Muscle of leg (tissue), 11 donors: ENCODE results near the gene TNFAIP8. TPM values are rescaled to one million over a fixed set of nuclear protein-coding genes. Genes with fewer than 3 reads are reported as not detected.
"Not testable (repeated sequence)": the region's sequence is repeated elsewhere in the genome, so short reads cannot be mapped to it uniquely, and the experiment has no call there.

ENCODE experiments used
- DNase-seq: peaks from one replicate; pipeline ENCODE4 v3.0.0; 2013
- H3K27ac ChIP-seq: one replicate; pipeline ENCODE4 v1.5.1; 2013; ENCODE audit warnings: mild to moderate bottlenecking, low read length, control low read depth
- H3K27me3 ChIP-seq: one replicate; pipeline ENCODE4 v1.6.1; 2013; ENCODE audit warnings: low read length; ENCODE audit not compliant: control insufficient read depth, insufficient read depth
- H3K36me3 ChIP-seq: one replicate; pipeline ENCODE4 v1.6.1; 2013; ENCODE audit warnings: low read length; ENCODE audit not compliant: control insufficient read depth, insufficient read depth
- H3K4me1 ChIP-seq: one replicate; pipeline ENCODE4 v1.6.1; 2013; ENCODE audit warnings: low read length; ENCODE audit not compliant: control insufficient read depth, insufficient read depth
- H3K4me3 ChIP-seq: one replicate; pipeline ENCODE4 v1.5.1; 2013; ENCODE audit warnings: low read length, control low read depth
- H3K9me3 ChIP-seq: replicated peaks from 2 replicates; pipeline ENCODE4 v1.6.1; 2013; ENCODE audit warnings: low read depth, low read length; ENCODE audit not compliant: control insufficient read depth
- WGBS: methylation state at CpG from one replicate; pipeline ENCODE4 v1.1.5; 2013; ENCODE audit warnings: missing lambda C conversion rate; ENCODE audit not compliant: insufficient coverage; 5-methylcytosine and 5-hydroxymethylcytosine counted together
- polyA plus RNA-seq, 8 donors: library from polyadenylated mRNA; unstranded; fragments of 120-200 nt; gene quantifications; one replicate each; pipeline versions ENCODE4 v1.2.1 to v1.2.3, GENCODE V29; 2013; ENCODE audit warnings: inconsistent platforms in 1 of 8, low replicate concordance in 1 of 8; ENCODE audit not compliant: insufficient read length in 8 of 8, insufficient read depth in 1 of 8
- total RNA-seq: library from RNA; stranded (reverse); fragments of 120-200 nt; gene quantifications from one replicate; pipeline ENCODE4 v1.2.4, GENCODE V29; 2013

Gene TNFAIP8
- total and polyA plus RNA-seq, 9 donors = 10.8 to 14.8 (median 12.1) TPM

- not testable (repeated sequence) for H3K4me1 ChIP-seq, H3K27me3 ChIP-seq, H3K27ac ChIP-seq, H3K9me3 ChIP-seq, H3K4me3 ChIP-seq, H3K36me3 ChIP-seq
- peak; percentile 43 for DNase-seq
- 78% methylated on average over 5 of the region's 13 CpGs for WGBS
These were observed 58.4 kb downstream of the TNFAIP8 start for GRCh38 chr5:119414124-119414734.

GRCh38 chr5:119417891-119418605 lies 62.2 kb downstream of the TNFAIP8 start:
- Histone ChIP-seq H3K4me1 (peaks cover 4% of the 10 kb centered on the region), H3K4me3 (no peak overlapping the region), H3K9me3 (no peaks in the 10 kb centered on the region), H3K36me3 (no peaks in the 10 kb centered on the region), H3K27ac (no peak overlapping the region), H3K27me3 (no peaks in the 10 kb centered on the region)
- 70% methylated on average over 2 of the region's 5 CpGs for WGBS
- DNase-seq = peak; percentile 30

- no peak overlapping the region for H3K4me3 ChIP-seq
- H3K27me3 ChIP-seq = no peaks in the 10 kb centered on the region
- H3K4me1 ChIP-seq = peaks cover 10% of the 10 kb centered on the region
- H3K27ac ChIP-seq = no peak overlapping the region
- H3K9me3 ChIP-seq = no peaks in the 10 kb centered on the region
- H3K36me3 ChIP-seq = no peaks in the 10 kb centered on the region
- no CpG with 5 or more reads among the region's 2 CpGs for WGBS
- no peak for DNase-seq
These were observed 62.8 kb downstream of the TNFAIP8 start for GRCh38 chr5:119418606-119419100.

GRCh38 chr5:119420169-119420568 lies 64.3 kb downstream of the TNFAIP8 start:
- Histone ChIP-seq H3K36me3 (no peaks in the 10 kb centered on the region), H3K27ac (no peak overlapping the region), H3K4me3 (no peak overlapping the region), H3K4me1 (peaks cover 13% of the 10 kb centered on the region), H3K27me3 (no peaks in the 10 kb centered on the region), H3K9me3 (no peaks in the 10 kb centered on the region)
- DNase-seq = no peak
- no CpG with 5 or more reads among the region's 3 CpGs for WGBS

- Histone ChIP-seq H3K36me3 (no peaks in the 10 kb centered on the region), H3K9me3 (no peaks in the 10 kb centered on the region), H3K4me3 (no peak overlapping the region), H3K27me3 (no peaks in the 10 kb centered on the region), H3K4me1 (peaks cover 13% of the 10 kb centered on the region), H3K27ac (no peak overlapping the region)
- no peak for DNase-seq
- no CpG with 5 or more reads among the region's 3 CpGs for WGBS
These were observed 70.2 kb downstream of the TNFAIP8 start for GRCh38 chr5:119426057-119426456.

- WGBS = no CpG with 5 or more reads among the region's 2 CpGs
- Histone ChIP-seq H3K4me1 (peaks cover 13% of the 10 kb centered on the region), H3K9me3 (no peaks in the 10 kb centered on the region), H3K27me3 (no peaks in the 10 kb centered on the region), H3K4me3 (no peak overlapping the region), H3K36me3 (no peaks in the 10 kb centered on the region), H3K27ac (no peak overlapping the region)
- peak; percentile 43 for DNase-seq
These were observed 71.2 kb downstream of the TNFAIP8 start for GRCh38 chr5:119427060-119427459.

GRCh38 chr5:119427596-119427995 lies 71.8 kb downstream of the TNFAIP8 start:
- H3K27me3 ChIP-seq, H3K36me3 ChIP-seq, DNase-seq, H3K4me3 ChIP-seq, H3K9me3 ChIP-seq: not testable (repeated sequence)
- Histone ChIP-seq H3K4me1 (peaks cover 11% of the 10 kb centered on the region), H3K27ac (peak overlapping the region; percentile 7)
- WGBS = no CpG with 5 or more reads among the region's 4 CpGs

- not testable (repeated sequence) for H3K27me3 ChIP-seq, H3K27ac ChIP-seq
- WGBS = no CpG with 5 or more reads among the region's 1 CpG
These were observed 72.3 kb downstream of the TNFAIP8 start for GRCh38 chr5:119428166-119428565.

GRCh38 chr5:119428574-119428973 lies 72.8 kb downstream of the TNFAIP8 start:
- not testable (repeated sequence) for H3K9me3 ChIP-seq, H3K27me3 ChIP-seq, H3K27ac ChIP-seq, H3K36me3 ChIP-seq, DNase-seq, H3K4me1 ChIP-seq, H3K4me3 ChIP-seq
- WGBS = 73% methylated on average over 1 of the region's 3 CpGs

More at GRCh38 chr5:119428166-119428565, 72.3 kb downstream of the TNFAIP8 start:
- not testable (repeated sequence) for H3K4me3 ChIP-seq, H3K36me3 ChIP-seq, H3K9me3 ChIP-seq, DNase-seq, H3K4me1 ChIP-seq

- not testable (repeated sequence) for H3K4me1 ChIP-seq, H3K4me3 ChIP-seq, DNase-seq, H3K27me3 ChIP-seq, H3K27ac ChIP-seq, H3K9me3 ChIP-seq, H3K36me3 ChIP-seq
- 94% methylated on average over 7 of the region's 10 CpGs for WGBS
These were observed 76.9 kb downstream of the TNFAIP8 start for GRCh38 chr5:119432674-119433237.
